Measurements from ENCODE around the gene WWOX.
A peak's percentile ranks its signal among the peaks of the same experiment; 100 is the strongest.

WWOX gene

DNA sequence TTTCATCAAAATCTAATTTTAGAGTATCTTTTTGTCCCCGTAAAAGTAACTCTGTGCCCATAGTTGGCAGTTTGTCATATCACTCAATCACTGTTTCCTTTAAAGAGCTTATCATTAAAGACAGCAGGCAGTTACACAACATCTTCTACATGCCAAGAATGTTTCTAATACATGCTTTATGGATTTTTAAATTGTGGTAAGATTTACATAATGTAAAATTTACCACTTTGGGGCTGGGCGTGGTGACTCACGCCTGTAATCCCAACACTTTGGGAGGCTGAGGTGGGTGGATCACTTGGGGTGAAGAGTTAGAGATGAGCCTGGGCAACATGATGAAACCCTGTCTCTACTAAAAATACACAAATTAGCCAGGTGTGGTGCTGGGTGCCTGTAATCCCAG is 687.2 kb downstream of the WWOX start:
- DNase-seq, result no peak

- no peak for DNase-seq
These were observed 688.8 kb downstream of the WWOX start for GRCh38 chr16:78788276-78788675.

GRCh38 chr16:78788696-78789095 is 689.2 kb downstream of the WWOX start:
- no peak for DNase-seq

- no peak for DNase-seq
These were observed 690.1 kb downstream of the WWOX start for GRCh38 chr16:78789561-78789960.

- DNase-seq, result no peak
These were observed 691.6 kb downstream of the WWOX start for GRCh38 chr16:78791011-78791410.

DNA sequence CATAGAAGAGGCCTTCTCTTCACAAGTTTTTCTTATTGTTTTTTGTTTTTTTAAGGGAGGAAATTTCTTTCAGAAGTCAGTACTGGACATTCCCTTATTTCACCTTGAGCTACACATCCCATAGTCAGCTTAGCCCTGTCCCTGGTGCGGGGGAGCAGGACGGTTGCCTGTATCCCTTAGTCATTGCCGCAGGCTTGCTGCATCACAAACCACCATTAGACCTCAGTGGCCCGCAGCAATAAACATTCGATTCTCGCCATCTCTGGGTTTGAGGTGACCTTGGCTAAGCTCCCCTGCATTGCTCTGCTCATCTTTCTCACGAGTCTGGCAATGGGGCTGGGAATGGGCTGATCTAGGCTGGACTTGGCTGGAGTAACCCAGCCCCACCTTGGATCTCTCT is 692.5 kb downstream of the WWOX start:
- DNase-seq, result no peak

GRCh38 chr16:78792952-78793351 is 693.5 kb downstream of the WWOX start:
- DNase-seq, result no peak

- DNase-seq, result peak; percentile 19
These were observed 695.3 kb downstream of the WWOX start for GRCh38 chr16:78794581-78795250.

DNA sequence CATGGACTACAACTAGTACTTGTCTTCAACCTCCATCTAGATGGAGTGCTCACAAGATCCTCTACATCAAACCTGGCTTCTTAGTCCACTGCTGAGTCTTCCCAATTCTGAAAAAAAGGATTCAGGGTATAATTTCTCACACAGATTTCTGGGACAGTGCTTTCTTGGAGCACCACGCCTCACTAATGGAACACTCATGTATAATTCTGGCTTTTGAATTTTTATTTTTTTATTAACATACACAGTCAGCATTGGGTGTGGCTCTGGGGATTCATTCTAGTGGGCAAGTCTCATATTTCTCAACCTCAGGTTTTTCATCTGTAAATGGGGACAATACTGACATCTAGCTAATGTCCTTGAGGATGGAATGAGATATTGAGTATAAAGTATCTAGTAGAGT is 696.0 kb downstream of the WWOX start:
- no peak for DNase-seq

DNA sequence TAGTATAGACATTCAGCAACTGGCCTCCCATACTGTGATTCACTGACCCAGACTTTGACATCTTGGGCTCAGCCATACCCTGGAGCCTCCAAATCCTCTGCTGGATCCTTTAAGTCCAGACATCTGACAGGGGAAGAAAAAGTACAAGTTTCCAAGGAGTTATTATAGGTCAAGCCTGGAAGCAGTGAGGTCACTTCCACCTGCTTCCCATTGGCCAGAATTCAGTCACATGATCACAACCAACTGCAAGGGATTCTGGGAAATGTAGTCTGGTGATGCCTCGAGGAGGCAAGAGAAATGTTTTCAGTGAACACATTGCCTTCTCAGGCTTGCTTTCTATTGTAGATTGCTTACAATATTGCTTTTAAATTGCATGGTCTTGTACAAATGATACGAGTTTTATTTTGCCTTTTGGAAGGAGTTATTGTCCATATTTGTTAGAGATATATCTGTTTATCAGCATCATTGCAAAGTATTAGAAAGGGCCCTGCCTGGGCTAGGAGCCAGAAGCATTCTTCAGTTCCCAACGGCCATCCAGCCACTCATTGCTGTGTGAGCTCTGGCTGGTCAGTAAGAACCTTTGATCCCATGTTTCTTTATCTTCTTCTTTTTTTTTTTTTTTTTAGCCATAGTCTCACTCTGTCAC is 696.9 kb downstream of the WWOX start:
- peak; percentile 65 for DNase-seq

DNA sequence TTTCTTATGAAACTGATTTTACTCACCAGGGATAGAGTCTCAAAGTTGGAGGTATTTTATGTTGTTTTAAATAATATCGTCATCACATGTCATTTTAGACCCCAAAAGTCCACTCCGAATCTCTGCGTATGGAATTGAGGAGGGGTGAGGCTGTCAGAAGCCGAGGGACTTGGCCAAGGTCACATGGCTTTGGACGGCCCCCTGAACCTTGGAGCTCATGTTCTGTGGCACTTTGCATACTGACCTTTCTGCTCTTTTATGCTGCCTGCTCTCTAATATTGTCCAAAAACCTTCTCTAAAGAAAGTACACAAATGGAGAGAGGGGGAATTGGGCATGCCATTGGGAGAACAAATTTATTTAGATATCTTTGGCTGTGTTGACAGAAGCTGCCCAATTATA is 700.0 kb downstream of the WWOX start:
- DNase-seq, result no peak

DNA sequence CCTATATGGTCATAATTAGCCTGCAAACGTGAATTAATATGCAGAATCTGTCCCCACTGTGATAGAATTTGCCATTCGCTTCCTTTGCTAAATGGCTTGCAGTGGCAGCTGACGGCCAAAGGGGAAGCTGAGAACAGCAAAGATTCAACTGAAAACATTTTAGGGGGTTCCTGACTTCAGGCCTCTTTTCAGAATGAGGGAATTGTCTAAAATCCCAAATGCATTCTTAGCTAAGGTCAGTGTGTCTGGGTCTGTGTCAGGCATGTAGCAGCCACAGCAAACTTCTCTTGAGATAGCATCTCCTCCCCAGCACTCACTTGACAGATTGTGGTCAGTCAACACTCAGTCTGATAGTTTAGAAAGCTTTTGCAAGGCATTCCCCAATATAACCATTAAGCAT is 701.1 kb downstream of the WWOX start:
- no peak for DNase-seq

- DNase-seq, result no peak
These were observed 704.7 kb downstream of the WWOX start for GRCh38 chr16:78804058-78804735.

DNA sequence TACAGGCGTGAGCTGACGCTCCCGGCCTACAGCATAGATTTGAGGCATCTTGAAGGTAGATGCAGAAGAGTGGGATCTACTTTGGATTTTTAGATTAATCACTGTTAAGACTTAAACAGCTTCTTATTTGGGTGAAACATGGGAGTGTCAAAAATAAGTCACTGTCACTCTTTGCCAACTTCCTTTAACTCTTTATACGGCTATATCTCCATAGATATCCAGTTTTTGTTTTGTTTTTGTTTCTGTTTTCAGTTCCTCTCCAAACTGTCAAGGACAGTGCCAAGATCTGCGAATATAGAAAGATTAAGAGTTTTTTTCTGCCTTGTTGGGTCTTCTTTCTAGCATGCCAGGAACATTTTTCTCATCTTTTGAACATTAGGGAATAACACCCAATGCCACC is 706.1 kb downstream of the WWOX start:
- DNase-seq, result no peak

DNA sequence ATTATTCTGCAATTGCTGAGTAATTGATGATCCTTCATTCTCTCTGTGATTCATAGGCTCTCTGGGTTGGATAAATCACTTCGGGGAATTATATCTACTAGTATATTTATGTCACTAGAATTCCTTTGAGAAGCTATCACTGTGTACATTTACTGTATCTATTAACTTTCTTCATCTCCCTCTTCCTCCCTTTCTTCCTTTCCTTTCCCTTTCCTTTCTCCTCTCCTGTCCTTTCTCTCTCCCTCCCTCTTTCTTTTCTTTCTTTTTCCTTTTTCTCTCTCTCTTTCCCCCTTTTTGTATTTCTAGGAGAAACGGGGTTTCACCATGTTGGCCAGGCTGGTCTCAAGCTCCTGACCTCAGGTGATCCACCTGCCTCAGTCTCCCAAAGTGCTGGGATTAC is 711.8 kb downstream of the WWOX start:
- DNase-seq, result no peak

DNA sequence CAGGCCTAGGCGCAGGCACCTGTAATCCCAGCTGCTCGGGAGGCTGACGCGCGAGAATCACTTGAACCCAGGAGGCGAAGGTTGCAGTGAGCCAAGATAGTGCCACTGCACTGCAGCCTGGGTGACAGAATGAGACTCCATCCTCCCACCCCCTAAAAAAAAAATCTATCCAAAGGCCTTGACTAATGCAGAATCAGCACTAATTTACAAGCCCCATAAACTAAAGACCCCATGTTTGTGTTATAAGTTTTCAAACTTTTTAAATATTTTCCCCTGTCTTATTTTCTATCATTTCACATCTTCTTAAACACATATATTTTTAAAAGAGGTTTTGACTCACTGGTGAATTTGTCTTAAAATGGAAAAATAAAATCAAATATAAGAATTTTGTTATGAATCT is 713.1 kb downstream of the WWOX start:
- no peak for DNase-seq

DNA sequence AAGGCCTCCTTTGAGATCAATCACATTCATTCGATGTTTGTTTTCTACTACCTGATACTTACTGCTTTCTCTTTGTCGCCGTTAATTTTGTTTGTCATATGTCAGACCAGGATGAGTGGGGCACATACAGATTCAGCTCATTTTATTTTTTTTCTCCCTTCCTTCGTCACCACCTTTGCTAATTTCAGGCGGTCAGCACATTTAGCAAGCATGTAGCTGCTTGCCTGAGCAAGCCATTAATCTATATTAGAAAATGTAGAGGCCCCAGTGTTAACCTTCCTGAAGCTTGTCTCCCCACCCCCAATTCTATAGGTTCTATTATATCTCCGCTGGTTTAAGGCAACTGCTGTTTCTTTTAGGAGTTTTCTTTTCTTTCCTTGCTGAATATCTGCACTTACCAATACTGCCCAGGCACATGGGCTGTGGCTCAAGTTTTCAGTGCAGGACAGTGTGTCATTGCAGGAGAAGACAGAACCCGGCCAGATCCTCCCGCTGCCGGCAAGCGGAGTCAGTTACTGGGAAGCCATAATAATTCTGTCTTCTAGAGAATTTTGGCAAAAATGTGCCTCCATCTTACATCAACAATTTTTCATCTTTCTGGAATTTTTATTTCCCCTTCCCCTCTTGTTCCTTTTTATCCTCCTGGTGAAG is 714.3 kb downstream of the WWOX start:
- DNase-seq, result no peak

DNA sequence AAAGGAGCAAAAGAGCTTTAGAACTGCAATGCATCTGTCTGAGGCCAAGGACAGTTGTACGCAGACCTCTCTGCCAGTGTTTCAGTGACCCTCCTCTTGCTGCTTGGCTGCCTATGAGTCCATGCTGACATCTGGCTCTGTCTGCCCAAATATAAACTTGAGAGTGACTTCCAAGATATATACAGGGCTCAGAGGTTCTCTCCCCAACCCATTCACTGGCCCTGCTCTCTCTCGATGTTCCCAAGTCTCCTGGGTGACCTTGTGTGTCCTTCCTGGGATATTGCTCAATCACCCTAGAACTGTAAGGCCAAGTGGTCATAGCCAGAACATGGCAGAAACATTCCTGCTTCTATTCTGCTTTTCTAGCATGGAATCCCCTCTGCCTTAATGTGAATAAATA is 716.3 kb downstream of the WWOX start:
- DNase-seq, result no peak

GRCh38 chr16:78816499-78817195 is 717.2 kb downstream of the WWOX start:
- no peak for DNase-seq

DNA sequence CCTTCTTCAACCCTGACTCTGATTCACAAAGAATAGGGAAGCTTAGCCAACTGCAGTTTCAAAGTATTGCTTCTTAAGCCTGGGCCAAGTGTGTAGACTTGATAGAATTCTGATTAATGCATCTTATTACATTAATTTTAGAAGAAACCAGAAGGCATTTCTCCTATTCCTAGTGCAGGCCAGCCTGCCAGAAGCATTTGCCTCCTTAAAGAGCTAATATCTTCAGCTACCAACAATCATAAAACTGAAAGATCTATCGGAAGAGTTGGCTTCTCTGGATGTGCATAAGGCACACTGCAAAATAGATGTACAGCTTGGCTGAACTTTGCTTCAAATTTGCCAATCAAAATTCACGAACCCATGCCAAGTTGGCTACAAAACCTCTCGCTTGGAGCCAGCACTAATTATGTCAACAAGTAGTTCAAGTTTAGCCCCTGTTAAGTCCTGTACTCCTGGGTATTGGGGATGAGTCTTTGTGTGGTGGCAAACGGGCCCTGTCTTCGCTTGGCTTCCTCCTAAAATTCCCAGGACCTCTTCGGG is 717.8 kb downstream of the WWOX start:
- no peak for DNase-seq

DNA sequence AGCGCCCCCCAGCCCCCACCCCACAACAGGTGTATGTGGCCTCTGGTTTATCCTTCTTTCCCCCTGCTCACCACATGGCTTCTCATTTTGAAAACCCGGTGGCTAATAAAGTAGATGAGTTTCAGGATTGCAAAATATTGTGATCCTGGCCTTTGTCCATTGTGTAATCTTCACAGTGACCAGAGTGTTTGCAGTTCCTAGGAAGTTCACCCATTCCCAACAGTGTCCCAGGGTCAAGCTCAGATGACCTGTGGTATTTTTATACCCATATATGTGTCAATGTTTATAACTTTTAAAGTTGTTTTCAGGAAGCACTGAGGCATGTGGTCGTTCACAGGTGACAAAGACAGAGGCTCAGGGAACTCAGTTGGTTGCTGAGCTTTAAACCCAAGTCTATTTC is 721.9 kb downstream of the WWOX start:
- no peak for DNase-seq

DNA sequence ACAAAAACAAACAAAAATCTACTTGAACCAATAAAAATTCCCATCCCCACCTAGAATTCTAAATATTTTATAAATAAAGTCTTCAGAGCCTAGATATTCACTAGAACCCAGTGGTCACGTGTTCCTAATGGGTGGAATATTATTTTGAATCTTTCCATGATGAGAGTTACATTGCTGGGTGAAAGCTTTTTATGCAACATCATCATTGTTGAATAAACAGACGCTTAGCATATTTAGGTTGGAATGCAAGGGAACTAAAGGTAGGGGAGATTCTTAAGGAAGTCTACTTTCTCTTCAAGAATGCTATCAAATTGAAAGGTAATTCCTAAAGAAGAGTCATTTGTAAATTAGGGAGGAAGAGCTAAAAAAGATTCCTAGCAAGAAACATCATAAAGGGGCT is 723.1 kb downstream of the WWOX start:
- DNase-seq, result no peak

DNA sequence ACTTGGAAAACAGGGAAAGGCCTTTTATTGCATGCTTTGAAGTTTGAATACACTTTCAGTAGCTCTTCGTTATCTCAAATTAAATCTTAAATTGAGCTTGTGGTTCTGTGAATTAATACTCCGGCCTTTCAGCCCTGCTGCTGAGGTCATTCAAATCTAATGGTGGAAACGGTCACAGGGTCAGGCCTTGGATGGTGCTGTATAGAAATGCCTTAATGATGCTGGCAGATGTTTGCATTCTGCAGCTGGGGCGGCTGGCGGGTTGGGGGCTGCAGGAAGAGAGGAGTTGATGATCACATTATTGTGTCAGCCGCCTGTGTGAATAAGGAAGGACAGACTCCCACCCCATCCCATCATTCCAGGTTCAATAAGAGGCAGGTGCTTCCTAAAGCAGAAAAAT is 723.6 kb downstream of the WWOX start:
- DNase-seq, result no peak

All from CD4-positive, alpha-beta T cell treated with Interleukin-10 for 1 hour (primary cell).